Vagina (tissue), 2 donors: Measurements from ENCODE around the gene ZCCHC2.

Experiments
- CTCF ChIP-seq, 3 experiments: fragments of 450-650 bp in 2 of 3; fragments of 200-600 bp in 1 of 3; sonication (generic) in 1 of 3; IDR thresholded peaks; one replicate each; pipeline ENCODE4 v1.5.1; 2017 to 2019; ENCODE audit warnings: antibody characterized with exemption in 3 of 3, mild to moderate bottlenecking in 2 of 3, moderate library complexity in 2 of 3
- POLR2A ChIP-seq, 2 donors: fragments of 450-650 bp; IDR thresholded peaks; one replicate each; pipeline ENCODE4 v1.6.1; 2017; ENCODE audit warnings: antibody characterized with exemption in 2 of 2, mild to moderate bottlenecking in 2 of 2, moderate library complexity in 2 of 2
- POLR2AphosphoS5 ChIP-seq, 2 donors: sonication (generic); formaldehyde crosslinking; IDR thresholded peaks; one replicate each; pipeline ENCODE4 v1.9.0; 2017; ENCODE audit warnings: antibody characterized with exemption in 2 of 2, mild to moderate bottlenecking in 2 of 2, low read depth in 1 of 2; ENCODE audit not compliant: insufficient read depth in 1 of 2

DNA sequence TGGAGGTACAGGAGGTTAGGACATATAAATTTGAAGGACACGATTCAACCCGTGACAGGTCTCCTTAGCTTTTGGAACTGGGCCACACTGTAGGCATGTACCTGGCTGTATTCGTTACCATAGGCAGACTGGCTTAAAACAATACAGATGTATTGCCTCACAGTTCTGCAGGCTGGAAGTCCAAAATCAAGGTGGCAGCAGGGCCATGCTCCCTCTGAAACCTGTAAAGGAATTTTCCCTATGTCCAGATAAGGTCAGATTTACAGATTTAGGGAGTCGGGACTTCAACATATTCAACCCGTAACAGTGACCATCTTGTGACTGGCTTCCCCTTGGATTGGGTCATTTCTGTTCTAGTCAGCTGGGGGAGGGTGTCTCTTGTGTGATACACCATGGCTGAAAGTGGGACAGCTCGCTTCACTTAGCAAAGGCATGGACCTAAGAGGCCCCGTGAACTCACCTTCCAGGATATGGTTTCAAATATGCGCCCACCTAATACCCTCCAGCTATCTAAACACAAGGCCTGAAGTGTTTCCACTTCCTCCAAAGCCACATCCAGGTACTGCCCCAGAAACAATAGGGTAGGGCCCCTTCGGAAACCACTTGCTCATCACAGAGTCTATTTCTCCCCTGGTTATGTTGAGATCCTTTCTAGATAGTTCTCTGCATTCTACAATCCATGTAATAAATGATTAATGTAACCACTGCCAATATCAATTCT is 85.0 kb downstream of the ZCCHC2 start:
- TF ChIP-seq POLR2A (IDR thresholded peaks at IDR 0.05) (no peak), CTCF (IDR thresholded peaks at IDR 0.05) (no peak), POLR2AphosphoS5 (IDR thresholded peaks at IDR 0.05; ENCODE audit: insufficient read depth in 1 of 2, low read depth in 1 of 2) (no peak)
